HG03565 (cell line): Measurements from ENCODE around the gene UCN3.

ENCODE experiments used
- ATAC-seq: cut with Tn5 transposase; IDR thresholded peaks from one replicate; pipeline ENCODE4 v1.9.1; 2021; ENCODE audit warnings: mild to moderate bottlenecking, moderate library complexity; ENCODE audit not compliant: unreplicated experiment

Gene UCN3, protein sequence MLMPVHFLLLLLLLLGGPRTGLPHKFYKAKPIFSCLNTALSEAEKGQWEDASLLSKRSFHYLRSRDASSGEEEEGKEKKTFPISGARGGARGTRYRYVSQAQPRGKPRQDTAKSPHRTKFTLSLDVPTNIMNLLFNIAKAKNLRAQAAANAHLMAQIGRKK

DNA sequence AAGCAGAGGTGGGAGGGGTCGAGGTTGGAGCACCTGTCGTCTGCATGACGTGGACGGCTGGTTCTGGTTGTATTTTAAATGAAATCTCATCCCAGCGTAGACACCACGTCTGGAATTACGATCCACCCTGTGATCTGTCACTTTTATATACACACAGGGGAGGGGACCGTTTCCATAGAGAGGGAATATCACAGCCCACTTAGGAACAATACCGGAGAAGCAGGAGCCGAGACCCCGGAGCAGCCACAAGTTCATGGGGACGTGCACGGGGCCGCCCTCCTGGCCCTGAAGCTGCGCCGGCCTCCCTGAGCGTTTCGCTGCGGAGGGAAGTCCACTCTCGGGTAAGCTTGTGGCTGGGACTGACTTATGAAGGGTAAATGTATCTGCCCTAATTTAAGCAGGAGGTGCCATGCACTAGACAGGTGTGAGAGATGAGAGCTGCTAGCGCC lies at the start of gene UCN3:
TSS of gene UCN3 (plus strand) at position 77 of the 449 bp plus-strand sequence. CDS start 8,755 bp downstream, outside the sequence.
- ATAC-seq: no peak

- ATAC-seq: no peak
Measured at GRCh38 chr10:5317547-5318107, 47.1 kb upstream of the UCN3 start.

DNA sequence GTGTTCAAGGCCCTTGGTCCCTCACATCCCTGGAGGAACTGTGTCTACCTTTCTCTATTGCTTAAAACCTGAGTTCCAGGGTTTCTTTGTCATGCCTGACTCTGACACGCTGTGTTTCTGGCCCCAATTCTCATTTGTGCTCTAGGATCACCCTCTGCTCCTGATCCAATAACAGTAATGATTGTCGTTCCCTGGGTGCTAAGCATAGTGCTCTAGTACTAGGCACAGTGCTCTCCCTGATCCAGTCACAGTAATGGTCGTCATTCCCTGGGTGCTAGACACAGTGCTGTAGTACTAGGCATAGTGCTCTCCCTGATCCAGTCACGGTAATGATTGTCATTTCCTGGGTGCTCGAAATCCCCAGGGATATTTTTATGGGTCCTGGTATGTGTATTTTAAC lies 46.6 kb upstream of the UCN3 start:
- ATAC-seq: no peak

GRCh38 chr10:5319863-5320262 lies 44.9 kb upstream of the UCN3 start:
- no peak for ATAC-seq

- ATAC-seq: no peak
Measured at GRCh38 chr10:5321273-5321672, 43.5 kb upstream of the UCN3 start.

- ATAC-seq: no peak
Measured at GRCh38 chr10:5323446-5323845, 41.3 kb upstream of the UCN3 start.

DNA sequence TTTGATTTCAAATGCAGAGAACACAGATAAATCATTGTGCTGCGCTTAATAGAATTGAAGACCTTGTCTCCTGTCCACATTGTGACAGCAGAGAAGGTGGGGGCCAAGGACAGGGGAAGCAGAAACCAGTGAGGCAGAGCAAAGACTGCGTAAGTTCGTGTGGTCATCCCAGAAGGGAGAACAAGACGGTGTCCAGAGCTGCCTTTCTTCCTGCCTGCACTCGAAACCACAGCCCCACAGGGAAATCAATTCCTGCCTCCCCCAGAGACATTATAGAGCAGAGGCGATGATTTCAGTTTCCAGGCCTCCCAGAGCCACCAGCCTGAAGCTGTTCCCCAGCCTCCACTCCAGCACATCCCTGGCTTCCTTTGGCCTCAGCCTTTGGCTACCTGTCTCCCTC lies 39.7 kb upstream of the UCN3 start:
- ATAC-seq: no peak

- no peak for ATAC-seq
Measured at GRCh38 chr10:5334196-5334880, 30.4 kb upstream of the UCN3 start.

DNA sequence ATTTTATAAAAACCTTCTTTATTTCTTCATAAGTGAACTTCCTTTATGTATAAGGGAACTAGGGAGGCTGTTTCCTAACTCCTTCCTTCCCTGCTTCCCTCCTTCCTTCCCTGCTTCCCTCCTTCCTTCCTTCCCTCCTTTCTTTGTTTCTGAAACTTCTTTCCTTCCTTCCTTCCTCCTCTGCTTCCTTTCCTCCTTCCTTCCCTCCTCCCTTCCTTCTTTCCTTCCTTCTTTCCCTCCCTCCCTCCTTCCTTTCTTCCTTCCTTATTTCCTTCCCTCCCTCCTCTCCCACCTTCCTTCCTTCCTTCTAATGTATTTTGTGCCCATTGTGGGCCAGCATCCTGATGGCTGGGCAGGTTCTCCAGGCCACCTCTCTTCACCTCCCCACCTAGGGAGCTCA lies 26.8 kb upstream of the UCN3 start:
- ATAC-seq: no peak

GRCh38 chr10:5343092-5343491 lies 21.7 kb upstream of the UCN3 start:
- no peak for ATAC-seq

- ATAC-seq: no peak
Measured at GRCh38 chr10:5343561-5343960, 21.2 kb upstream of the UCN3 start.

GRCh38 chr10:5343979-5344378 lies 20.8 kb upstream of the UCN3 start:
- no peak for ATAC-seq

DNA sequence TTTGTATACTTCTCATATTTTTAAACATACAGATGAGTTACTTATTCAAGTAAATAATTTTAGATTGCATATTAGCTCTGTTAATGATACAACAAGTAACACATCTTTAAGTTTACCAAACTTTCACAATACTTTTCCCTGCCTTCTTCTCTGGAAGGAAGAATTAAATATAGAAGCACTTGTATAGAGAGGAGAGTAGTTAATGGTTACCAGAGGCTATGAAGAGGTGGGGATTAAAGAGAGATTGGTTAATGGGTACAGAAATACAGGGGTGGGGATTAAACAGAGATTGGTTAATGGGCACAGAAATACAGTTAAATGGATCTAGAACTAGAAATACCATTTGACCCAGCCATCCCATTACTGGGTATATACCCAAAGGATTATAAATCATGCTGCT lies 20.0 kb upstream of the UCN3 start:
- no peak for ATAC-seq

GRCh38 chr10:5346881-5347280 lies 17.9 kb upstream of the UCN3 start:
- no peak for ATAC-seq

DNA sequence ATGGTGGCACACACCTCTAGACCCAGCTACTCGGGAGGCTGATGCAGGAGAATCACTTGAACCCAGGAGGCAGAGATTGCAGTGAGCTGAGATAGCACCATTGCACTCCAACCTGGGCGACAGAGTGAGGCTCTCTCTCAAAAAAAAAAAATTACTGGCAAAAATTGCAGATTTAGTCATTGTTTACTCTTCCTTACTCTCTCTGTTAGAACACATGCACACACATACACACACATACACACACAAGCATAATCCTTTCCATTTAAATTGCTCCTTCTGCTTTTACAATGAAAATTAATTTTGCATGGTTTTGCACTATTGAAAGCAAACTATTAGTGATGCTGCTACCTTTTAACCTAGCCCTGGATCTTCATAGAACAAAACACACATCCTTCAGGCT lies 15.4 kb upstream of the UCN3 start:
- no peak for ATAC-seq

DNA sequence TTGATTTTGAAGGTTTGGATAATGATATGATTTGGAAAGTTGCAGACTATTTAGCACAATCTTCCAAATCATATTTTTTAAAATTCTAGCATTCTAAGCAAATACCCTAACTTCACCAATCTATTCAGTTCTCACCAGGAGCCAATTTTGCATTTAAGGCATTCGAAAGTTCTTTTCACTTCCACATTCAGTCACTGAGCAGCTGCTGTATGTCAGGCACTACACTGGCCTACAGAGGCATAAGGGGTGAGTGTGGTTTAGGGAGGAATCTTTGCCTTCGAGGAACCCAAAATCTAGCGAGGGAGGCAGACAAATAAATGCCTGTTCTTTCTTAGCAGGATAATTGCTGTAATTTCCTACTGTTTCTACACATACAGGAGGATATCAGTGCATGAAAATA lies 10.7 kb upstream of the UCN3 start:
- no peak for ATAC-seq

- no peak for ATAC-seq
Measured at GRCh38 chr10:5355594-5356301, 9.0 kb upstream of the UCN3 start.

DNA sequence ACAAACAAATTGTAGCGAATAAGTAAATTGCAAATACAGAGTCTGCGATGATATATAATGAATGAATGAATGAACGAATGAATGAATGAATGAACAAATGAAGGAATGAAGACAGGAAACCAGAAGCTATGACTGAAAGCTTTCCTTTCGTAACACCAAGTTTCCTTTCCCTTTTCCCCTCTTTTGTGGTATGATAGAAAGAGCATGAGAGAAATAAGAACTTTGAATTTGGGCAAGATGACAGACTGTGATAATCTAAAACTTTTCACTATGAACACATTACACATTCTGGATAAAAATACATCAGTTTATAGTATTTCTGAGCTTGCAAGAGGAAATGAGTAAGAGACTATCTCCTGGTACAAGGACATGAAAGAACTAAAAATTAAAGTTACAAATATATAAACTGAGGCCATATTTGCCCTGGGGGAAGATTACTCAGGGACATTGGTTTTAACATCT lies 8.4 kb upstream of the UCN3 start:
- no peak for ATAC-seq

DNA sequence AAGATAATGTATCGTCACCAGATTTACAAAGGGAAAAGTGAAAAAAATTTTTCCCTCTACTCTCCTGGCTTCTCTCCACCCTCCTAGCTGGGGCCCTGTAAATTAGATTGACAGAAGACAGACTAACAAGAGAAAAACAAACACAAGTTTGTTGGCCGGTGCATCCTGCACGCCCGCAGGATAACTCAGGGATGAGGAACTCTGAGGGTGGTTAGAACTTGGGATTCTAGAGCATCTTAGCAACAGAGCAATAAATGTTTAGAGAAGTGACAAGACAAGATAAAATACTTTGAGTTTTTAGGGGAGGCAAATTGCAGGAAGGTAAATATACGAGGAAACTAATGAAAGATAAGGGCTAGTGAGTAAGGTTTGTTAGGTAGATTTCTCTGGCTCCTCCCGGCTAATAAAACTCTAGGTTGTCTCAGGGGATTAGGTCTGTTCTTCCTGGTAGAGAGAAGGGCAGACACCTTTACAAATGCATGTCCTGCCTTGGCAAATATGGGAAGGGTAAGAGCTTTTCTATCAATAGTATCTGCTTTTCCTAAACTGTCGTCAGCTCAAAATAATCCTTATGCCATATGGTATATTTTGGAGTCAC lies 4.3 kb upstream of the UCN3 start:
- ATAC-seq: no peak

- ATAC-seq: no peak
Measured at GRCh38 chr10:5361966-5362365, 2.8 kb upstream of the UCN3 start.

DNA sequence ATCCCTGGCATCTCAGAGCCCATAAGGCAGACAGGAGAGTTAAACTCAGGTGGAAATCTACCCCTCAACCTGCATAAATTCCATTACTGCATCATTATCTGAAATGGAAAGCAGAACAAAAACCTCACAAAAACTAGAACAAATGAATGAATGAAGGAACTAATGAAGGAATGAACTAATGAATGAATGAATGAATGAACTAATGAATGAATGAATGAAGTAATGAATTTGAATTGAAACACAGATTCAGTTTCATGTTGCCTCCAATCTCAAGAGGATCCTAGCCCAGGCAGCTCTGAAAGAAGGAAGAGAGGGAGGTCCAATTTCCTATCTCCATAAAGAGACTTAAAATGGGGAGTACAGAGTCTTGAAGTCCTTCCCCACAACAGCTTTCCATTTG lies 1.9 kb upstream of the UCN3 start:
- ATAC-seq: no peak
